ENCODE measurements around the gene GPATCH11. TPM values are rescaled to one million over a fixed set of nuclear protein-coding genes. Genes with fewer than 3 reads are reported as not detected.

The GPATCH11 gene
- total RNA-seq: 13.0 and 15.7 TPM in 2 replicates

- intact Hi-C loops (cut with micrococcal nuclease): loop anchor here (1.0 to 10.0 kb wide), 6 partner anchors 73 to 988 kb away; partner anchors contain the start of genes CEBPZ, FEZ2, NDUFAF7 and PRKD3
Measured at GRCh38 chr2:37083873-37084794, at the start of gene GPATCH11, which contains the start of gene HEATR5B. TSS of gene GPATCH11 (plus strand) at chr2:37084518. CDS start at chr2:37088382, 3,864 bp downstream. TSS of gene HEATR5B (minus strand) at chr2:37084372. CDS start at chr2:37083414, 958 bp downstream.

- intact Hi-C loops (cut with micrococcal nuclease): no loop called here
Measured at GRCh38 chr2:37037771-37038170, 46.5 kb upstream of the GPATCH11 start.

- intact Hi-C loops (cut with micrococcal nuclease): no loop called here
Measured at GRCh38 chr2:37039580-37039979, 44.7 kb upstream of the GPATCH11 start.

GRCh38 chr2:37052600-37053332 is 31.6 kb upstream of the GPATCH11 start:
- intact Hi-C loops (cut with micrococcal nuclease): no loop called here

GRCh38 chr2:37059841-37060240 is 24.5 kb upstream of the GPATCH11 start:
- intact Hi-C loops (cut with micrococcal nuclease): no loop called here

GRCh38 chr2:37060446-37060845 is 23.9 kb upstream of the GPATCH11 start:
- intact Hi-C loops (cut with micrococcal nuclease): no loop called here

GRCh38 chr2:37061013-37061711 is 23.2 kb upstream of the GPATCH11 start:
- intact Hi-C loops (cut with micrococcal nuclease): no loop called here

- intact Hi-C loops (cut with micrococcal nuclease): no loop called here
Measured at GRCh38 chr2:37061776-37062175, 22.5 kb upstream of the GPATCH11 start.

- intact Hi-C loops (cut with micrococcal nuclease): no loop called here
Measured at GRCh38 chr2:37068686-37069085, 15.6 kb upstream of the GPATCH11 start.

GRCh38 chr2:37070931-37071330 is 13.4 kb upstream of the GPATCH11 start:
- intact Hi-C loops (cut with micrococcal nuclease): no loop called here

GRCh38 chr2:37080266-37080665 is 4.1 kb upstream of the GPATCH11 start:
- intact Hi-C loops (cut with micrococcal nuclease): loop anchor here (5.0 to 10.0 kb wide), 3 partner anchors 152 to 992 kb away; partner anchors contain the start of genes CEBPZ, FEZ2 and NDUFAF7

- intact Hi-C loops (cut with micrococcal nuclease): loop anchor here (5.0 to 10.0 kb wide), 3 partner anchors 152 to 992 kb away; partner anchors contain the start of genes CEBPZ, FEZ2 and NDUFAF7
Measured at GRCh38 chr2:37080689-37081088, 3.6 kb upstream of the GPATCH11 start.

GRCh38 chr2:37084797-37085196 is 479 bp downstream of the GPATCH11 start:
- intact Hi-C loops (cut with micrococcal nuclease): loop anchor here (1.0 to 10.0 kb wide), 6 partner anchors 73 to 988 kb away; partner anchors contain the start of genes CEBPZ, FEZ2, NDUFAF7 and PRKD3

- intact Hi-C loops (cut with micrococcal nuclease): loop anchor here (10.0 kb wide), 1 partner anchor 491 kb away; the partner anchor contains the start of gene FEZ2
Measured at GRCh38 chr2:37085731-37086147, 1.4 kb downstream of the GPATCH11 start.

GRCh38 chr2:37090019-37090477 is 5.7 kb downstream of the GPATCH11 start:
- intact Hi-C loops (cut with micrococcal nuclease): no loop called here

- intact Hi-C loops (cut with micrococcal nuclease): no loop called here
Measured at GRCh38 chr2:37091873-37092272, 7.6 kb downstream of the GPATCH11 start.

- intact Hi-C loops (cut with micrococcal nuclease): no loop called here
Measured at GRCh38 chr2:37096568-37096967, 12.2 kb downstream of the GPATCH11 start.

- intact Hi-C loops (cut with micrococcal nuclease): no loop called here
Measured at GRCh38 chr2:37098416-37099118, 14.2 kb downstream of the GPATCH11 start.

GRCh38 chr2:37100054-37100453 is 15.7 kb downstream of the GPATCH11 start:
- intact Hi-C loops (cut with micrococcal nuclease): no loop called here

GRCh38 chr2:37102588-37102987 is 18.3 kb downstream of the GPATCH11 start:
- intact Hi-C loops (cut with micrococcal nuclease): no loop called here

Measured in T-helper 2 cell treated with Interferon-gamma antibody and Interleukin-4, amounts not matched to agents 100 ng/mL and 5 ng/mL, for 36 hours (primary cell).